ENCODE measurements around the gene PF4V1. TPM values are rescaled to one million over a fixed set of nuclear protein-coding genes. Genes with fewer than 3 reads are reported as not detected.

The PF4V1 gene
- total and polyA plus RNA-seq, 2 donors: 0.14 to 0.57 TPM

DNA sequence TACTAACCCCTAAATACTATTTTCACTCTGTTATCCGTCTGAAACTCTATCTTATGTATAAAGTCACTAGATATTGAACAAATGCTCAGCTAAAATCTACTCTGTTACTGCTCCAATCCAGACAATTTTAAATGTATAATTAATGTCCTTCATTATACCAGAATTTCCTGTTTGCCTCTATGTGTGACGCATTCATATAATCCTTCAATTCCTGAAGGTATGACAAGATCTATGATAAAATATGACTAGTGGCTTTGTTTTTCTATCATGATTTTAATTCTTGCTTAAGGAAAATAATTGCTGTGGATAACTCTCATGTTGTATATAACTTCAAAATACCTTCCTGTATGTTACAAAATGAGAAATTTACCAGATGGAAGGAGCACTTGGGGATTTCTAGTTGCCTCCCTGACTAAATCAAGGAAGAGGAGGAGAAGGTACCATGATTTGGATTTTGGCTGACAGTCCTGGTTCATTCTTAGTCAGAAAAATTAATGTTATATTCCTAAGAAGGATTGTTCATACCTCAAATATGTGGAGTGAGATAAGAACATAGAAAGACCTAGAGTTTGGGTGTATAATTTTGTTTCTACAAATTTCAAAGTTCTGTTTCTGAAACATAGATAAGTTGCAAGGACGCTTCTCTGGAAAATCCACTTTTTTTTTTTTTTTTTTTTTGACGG, 11.7 kb upstream of the PF4V1 start:
- Histone ChIP-seq H3K27me3 (ENCODE audit: control insufficient read depth in 2 of 2, insufficient read depth in 1 of 2, low read length in 1 of 2) (peaks cover 0 to 8% of the 10 kb centered on the region in 2 donors), H3K4me3 (ENCODE audit: low read length in 2 of 2) (no peak overlapping the region), H3K4me1 (ENCODE audit: control insufficient read depth in 2 of 2, insufficient read depth in 2 of 2, low read length in 2 of 2) (peaks cover 0 to 8% of the 10 kb centered on the region in 2 donors), H3K9me3 (ENCODE audit: control insufficient read depth in 2 of 2, insufficient read depth in 1 of 2, low read length in 1 of 2) (no peaks in the 10 kb centered on the region), H3K36me3 (ENCODE audit: control insufficient read depth in 2 of 2, insufficient read depth in 2 of 2, low read length in 1 of 2) (no peaks in the 10 kb centered on the region), H3K27ac (ENCODE audit: low read depth in 1 of 2, low read length in 1 of 2) (no peak overlapping the region)
- DNase-seq (ENCODE audit: low read depth in 6 of 9, low spot score in 9 of 9): no peak
- 90% methylated on average over 4 of the region's 4 CpGs for WGBS

DNA sequence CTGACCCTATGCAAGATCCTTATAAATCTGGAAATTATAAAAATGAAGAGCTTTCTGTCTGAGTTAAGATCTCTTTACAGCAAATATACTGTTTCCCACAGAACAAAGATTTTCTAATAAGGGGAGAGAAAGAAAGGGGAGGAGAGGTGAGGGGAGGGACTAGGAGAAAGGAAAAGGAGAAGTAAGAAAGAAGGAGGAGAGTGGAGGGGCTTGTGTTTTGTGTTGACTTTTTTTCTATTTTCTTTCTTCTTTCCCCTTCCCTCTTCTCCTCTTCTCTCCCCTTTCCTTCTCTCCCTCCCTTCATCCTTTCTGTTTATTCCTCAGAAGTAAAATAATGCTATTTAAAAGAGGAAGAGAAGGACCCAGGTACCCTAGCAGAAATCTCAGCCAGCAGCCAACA, 10.4 kb upstream of the PF4V1 start:
- H3K27ac ChIP-seq (ENCODE audit: low read depth in 1 of 2, low read length in 1 of 2): no peak overlapping the region
- no peak for DNase-seq (ENCODE audit: low read depth in 6 of 9, low spot score in 9 of 9)
- H3K9me3 ChIP-seq (ENCODE audit: control insufficient read depth in 2 of 2, insufficient read depth in 1 of 2, low read length in 1 of 2): no peaks in the 10 kb centered on the region
- H3K27me3 ChIP-seq (ENCODE audit: control insufficient read depth in 2 of 2, insufficient read depth in 1 of 2, low read length in 1 of 2): no peaks in the 10 kb centered on the region
- no peak overlapping the region for H3K4me3 ChIP-seq (ENCODE audit: low read length in 2 of 2)
- H3K36me3 ChIP-seq (ENCODE audit: control insufficient read depth in 2 of 2, insufficient read depth in 2 of 2, low read length in 1 of 2): no peaks in the 10 kb centered on the region
- no peaks in the 10 kb centered on the region for H3K4me1 ChIP-seq (ENCODE audit: control insufficient read depth in 2 of 2, insufficient read depth in 2 of 2, low read length in 2 of 2)

- Histone ChIP-seq H3K4me3 (ENCODE audit: low read length in 2 of 2) (no peak overlapping the region), H3K27me3 (ENCODE audit: control insufficient read depth in 2 of 2, insufficient read depth in 1 of 2, low read length in 1 of 2) (no peaks in the 10 kb centered on the region), H3K4me1 (ENCODE audit: control insufficient read depth in 2 of 2, insufficient read depth in 2 of 2, low read length in 2 of 2) (no peaks in the 10 kb centered on the region), H3K9me3 (ENCODE audit: control insufficient read depth in 2 of 2, insufficient read depth in 1 of 2, low read length in 1 of 2) (no peaks in the 10 kb centered on the region), H3K36me3 (ENCODE audit: control insufficient read depth in 2 of 2, insufficient read depth in 2 of 2, low read length in 1 of 2) (no peaks in the 10 kb centered on the region), H3K27ac (ENCODE audit: low read depth in 1 of 2, low read length in 1 of 2) (no peak overlapping the region)
- DNase-seq (ENCODE audit: low read depth in 6 of 9, low spot score in 9 of 9): no peak
Observed at GRCh38 chr4:73843369-73843768, 9.7 kb upstream of the PF4V1 start.

DNA sequence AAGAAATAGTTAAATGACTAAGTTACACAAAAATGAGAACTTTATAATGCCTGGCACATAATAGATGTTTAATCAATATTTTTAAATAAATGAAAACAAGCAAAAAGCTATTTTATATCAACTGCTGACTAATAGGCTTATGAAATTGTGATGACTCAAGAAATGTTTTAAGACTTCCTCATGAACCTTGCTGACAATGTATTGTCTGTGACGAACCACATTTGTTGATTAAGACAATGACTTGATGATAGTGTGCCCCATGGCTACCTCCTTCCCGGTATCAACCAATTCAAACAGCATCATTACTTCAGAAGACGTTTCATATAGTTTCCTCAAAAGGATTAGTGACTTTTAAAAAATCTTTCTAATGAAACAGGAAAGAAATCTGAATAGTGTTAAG, 8.8 kb upstream of the PF4V1 start:
- H3K36me3 ChIP-seq (ENCODE audit: control insufficient read depth in 2 of 2, insufficient read depth in 2 of 2, low read length in 1 of 2): no peaks in the 10 kb centered on the region
- no peaks in the 10 kb centered on the region for H3K9me3 ChIP-seq (ENCODE audit: control insufficient read depth in 2 of 2, insufficient read depth in 1 of 2, low read length in 1 of 2)
- 96% methylated on average over 3 of the region's 3 CpGs for WGBS
- H3K4me3 ChIP-seq (ENCODE audit: low read length in 2 of 2): no peak overlapping the region
- H3K27ac ChIP-seq (ENCODE audit: low read depth in 1 of 2, low read length in 1 of 2): no peak overlapping the region
- H3K4me1 ChIP-seq (ENCODE audit: control insufficient read depth in 2 of 2, insufficient read depth in 2 of 2, low read length in 2 of 2): no peaks in the 10 kb centered on the region
- DNase-seq (ENCODE audit: low read depth in 6 of 9, low spot score in 9 of 9): no peak
- H3K27me3 ChIP-seq (ENCODE audit: control insufficient read depth in 2 of 2, insufficient read depth in 1 of 2, low read length in 1 of 2): no peaks in the 10 kb centered on the region

DNA sequence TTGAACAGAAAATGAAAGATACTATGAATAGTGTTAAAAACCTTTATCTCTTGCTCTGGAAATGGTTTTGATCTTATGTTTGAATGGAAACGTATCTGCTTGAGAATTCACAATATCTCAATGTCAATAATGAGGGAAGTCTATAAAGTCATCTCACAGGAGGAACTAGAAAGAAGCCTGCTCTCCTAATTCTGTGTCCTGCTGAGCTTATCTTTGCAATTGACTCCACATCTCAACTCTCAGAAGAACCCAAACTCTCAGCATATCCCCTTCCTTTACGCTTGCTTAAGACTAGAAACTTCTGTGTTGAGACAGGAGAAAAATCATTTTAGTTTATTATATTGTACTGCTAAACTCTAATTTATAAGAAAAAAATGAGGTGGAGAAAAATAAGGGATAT, 8.3 kb upstream of the PF4V1 start:
- Histone ChIP-seq H3K4me3 (ENCODE audit: low read length in 2 of 2) (no peak overlapping the region), H3K36me3 (ENCODE audit: control insufficient read depth in 2 of 2, insufficient read depth in 2 of 2, low read length in 1 of 2) (no peaks in the 10 kb centered on the region), H3K27me3 (ENCODE audit: control insufficient read depth in 2 of 2, insufficient read depth in 1 of 2, low read length in 1 of 2) (no peaks in the 10 kb centered on the region), H3K9me3 (ENCODE audit: control insufficient read depth in 2 of 2, insufficient read depth in 1 of 2, low read length in 1 of 2) (no peaks in the 10 kb centered on the region), H3K4me1 (ENCODE audit: control insufficient read depth in 2 of 2, insufficient read depth in 2 of 2, low read length in 2 of 2) (no peaks in the 10 kb centered on the region), H3K27ac (ENCODE audit: low read depth in 1 of 2, low read length in 1 of 2) (no peak overlapping the region)
- WGBS: 96% methylated on average over 2 of the region's 2 CpGs
- no peak for DNase-seq (ENCODE audit: low read depth in 6 of 9, low spot score in 9 of 9)

DNA sequence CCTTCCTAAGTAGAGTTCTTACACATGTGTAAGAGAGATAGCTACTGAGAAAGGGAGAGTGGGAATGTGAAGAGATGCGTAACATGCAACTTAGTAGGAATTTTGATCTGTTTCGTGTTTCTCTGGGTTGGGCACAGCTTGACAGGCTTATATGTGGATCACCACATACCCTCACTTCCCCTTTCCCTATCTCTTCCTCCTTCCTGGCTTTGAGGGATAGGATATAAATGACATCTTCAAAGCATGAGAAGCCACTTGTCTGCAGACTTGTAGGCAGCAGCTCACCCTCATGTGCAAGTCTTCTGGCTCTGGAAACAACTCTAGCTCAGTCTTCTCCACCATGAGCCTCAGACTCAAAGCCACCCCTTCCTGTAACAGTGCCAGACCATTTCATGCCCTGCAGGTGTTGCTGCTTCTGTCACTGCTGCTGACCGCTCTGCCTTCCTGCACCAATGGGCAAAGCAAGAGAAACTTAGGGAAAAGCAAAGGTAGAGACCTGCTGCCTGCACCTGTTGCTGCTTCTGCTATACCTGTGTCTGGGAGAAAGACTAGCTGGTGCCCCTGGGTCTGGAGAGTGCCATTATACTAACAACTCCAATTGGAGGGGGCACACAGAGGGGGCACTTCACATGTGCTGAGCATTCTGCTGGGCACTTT, 5.4 kb upstream of the PF4V1 start:
- DNase-seq (ENCODE audit: low read depth in 6 of 9, low spot score in 9 of 9): no peak
- H3K27ac ChIP-seq (ENCODE audit: low read depth in 1 of 2, low read length in 1 of 2): no peak overlapping the region
- WGBS: 91% methylated on average over 3 of the region's 3 CpGs
- no peaks in the 10 kb centered on the region for H3K36me3 ChIP-seq (ENCODE audit: control insufficient read depth in 2 of 2, insufficient read depth in 2 of 2, low read length in 1 of 2)
- H3K27me3 ChIP-seq (ENCODE audit: control insufficient read depth in 2 of 2, insufficient read depth in 1 of 2, low read length in 1 of 2): no peaks in the 10 kb centered on the region
- H3K4me1 ChIP-seq (ENCODE audit: control insufficient read depth in 2 of 2, insufficient read depth in 2 of 2, low read length in 2 of 2): no peaks in the 10 kb centered on the region
- H3K4me3 ChIP-seq (ENCODE audit: low read length in 2 of 2): no peak overlapping the region
- H3K9me3 ChIP-seq (ENCODE audit: control insufficient read depth in 2 of 2, insufficient read depth in 1 of 2, low read length in 1 of 2): no peaks in the 10 kb centered on the region

DNA sequence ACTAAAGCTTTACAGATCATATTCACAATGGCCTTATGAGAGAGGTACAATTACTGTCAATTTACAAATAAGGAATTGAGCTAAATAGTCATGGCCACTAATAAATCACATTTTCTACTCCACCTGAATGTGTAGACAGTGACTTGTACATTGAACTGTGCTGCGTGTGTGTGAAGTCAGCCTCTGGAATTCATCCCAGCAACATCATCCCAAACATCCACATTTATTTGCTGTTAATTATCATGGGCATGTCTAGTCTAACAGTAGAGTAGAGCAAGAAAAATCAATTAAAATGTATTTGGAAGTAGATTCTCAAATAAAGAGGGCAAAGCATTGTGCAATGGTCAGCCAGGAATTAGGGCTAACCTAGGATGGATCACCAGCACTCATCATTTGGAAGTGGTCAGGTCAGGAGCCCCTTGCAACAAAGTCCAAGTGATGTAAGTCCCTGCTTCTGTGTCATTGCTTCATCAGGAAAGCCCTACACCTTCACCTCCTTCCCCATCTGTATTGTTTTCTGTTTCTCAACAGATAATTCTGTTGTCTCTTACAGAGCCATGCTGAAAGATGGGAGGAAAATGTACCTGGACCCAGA, 4.8 kb upstream of the PF4V1 start:
- no peak for DNase-seq (ENCODE audit: low read depth in 6 of 9, low spot score in 9 of 9)
- H3K9me3 ChIP-seq (ENCODE audit: control insufficient read depth in 2 of 2, insufficient read depth in 1 of 2, low read length in 1 of 2): no peaks in the 10 kb centered on the region
- H3K4me1 ChIP-seq (ENCODE audit: control insufficient read depth in 2 of 2, insufficient read depth in 2 of 2, low read length in 2 of 2): peaks cover 0 to 4% of the 10 kb centered on the region in 2 donors
- no peaks in the 10 kb centered on the region for H3K36me3 ChIP-seq (ENCODE audit: control insufficient read depth in 2 of 2, insufficient read depth in 2 of 2, low read length in 1 of 2)
- H3K27me3 ChIP-seq (ENCODE audit: control insufficient read depth in 2 of 2, insufficient read depth in 1 of 2, low read length in 1 of 2): peaks cover 0 to 4% of the 10 kb centered on the region in 2 donors
- H3K27ac ChIP-seq (ENCODE audit: low read depth in 1 of 2, low read length in 1 of 2): no peak overlapping the region
- 95% methylated on average over 1 of the region's 1 CpG for WGBS
- no peak overlapping the region for H3K4me3 ChIP-seq (ENCODE audit: low read length in 2 of 2)

DNA sequence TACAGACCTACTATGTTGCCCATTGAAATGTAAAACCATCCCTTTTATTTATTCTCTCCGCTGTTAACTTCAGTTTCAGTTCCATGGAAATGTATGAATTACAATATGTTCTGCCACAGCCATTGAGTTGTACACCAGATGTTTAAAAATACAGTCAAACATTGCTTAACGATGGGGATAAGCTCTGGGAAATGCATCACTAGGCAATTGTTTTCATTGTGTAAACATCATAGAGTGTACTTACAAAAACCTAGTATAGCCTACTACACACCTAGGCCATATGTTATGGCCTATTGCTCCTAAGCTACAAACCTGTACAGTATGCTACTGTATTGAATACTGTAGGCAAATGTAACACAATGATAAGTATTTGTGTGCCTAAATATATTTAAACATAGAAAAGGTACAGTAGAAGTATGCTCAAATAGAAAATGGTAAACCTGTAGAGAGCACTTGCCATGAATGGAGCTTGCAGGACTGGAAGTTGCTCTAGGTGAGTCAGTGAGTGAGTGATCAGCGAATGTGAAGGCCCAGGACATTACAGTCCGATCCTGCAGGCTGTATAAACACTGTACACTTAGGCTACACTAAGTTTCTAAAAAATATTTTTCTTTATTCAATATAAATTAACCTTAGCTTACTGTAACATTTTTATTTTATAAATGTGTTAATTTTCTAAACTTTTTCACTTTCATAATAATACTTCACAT, 2.7 kb upstream of the PF4V1 start:
- H3K27me3 ChIP-seq (ENCODE audit: control insufficient read depth in 2 of 2, insufficient read depth in 1 of 2, low read length in 1 of 2): peaks cover 0 to 10% of the 10 kb centered on the region in 2 donors

DNA sequence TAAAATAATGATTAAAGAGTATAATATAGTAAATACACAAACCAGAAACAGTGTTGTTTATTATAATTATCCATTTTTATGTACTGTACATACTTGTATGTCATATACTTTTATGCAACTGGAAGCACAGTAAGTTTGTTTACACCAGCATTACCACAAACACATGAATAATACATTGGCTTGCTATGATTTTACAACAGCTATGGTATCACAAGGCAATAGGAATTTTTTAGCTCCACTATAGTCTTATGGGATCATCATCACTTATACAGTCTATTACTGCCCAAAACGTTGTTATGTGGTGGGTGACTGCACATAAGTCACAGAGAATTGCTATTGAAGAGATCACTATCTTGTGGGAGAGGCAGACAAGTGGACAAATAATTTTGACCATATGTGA, 1.8 kb upstream of the PF4V1 start:
- peaks cover 0 to 10% of the 10 kb centered on the region in 2 donors for H3K27me3 ChIP-seq (ENCODE audit: control insufficient read depth in 2 of 2, insufficient read depth in 1 of 2, low read length in 1 of 2)
- WGBS: 91% methylated on average over 1 of the region's 1 CpG
- DNase-seq (ENCODE audit: low read depth in 6 of 9, low spot score in 9 of 9): no peak
- no peak overlapping the region for H3K27ac ChIP-seq (ENCODE audit: low read depth in 1 of 2, low read length in 1 of 2)
- no peaks in the 10 kb centered on the region for H3K36me3 ChIP-seq (ENCODE audit: control insufficient read depth in 2 of 2, insufficient read depth in 2 of 2, low read length in 1 of 2)
- no peaks in the 10 kb centered on the region for H3K9me3 ChIP-seq (ENCODE audit: control insufficient read depth in 2 of 2, insufficient read depth in 1 of 2, low read length in 1 of 2)
- H3K4me3 ChIP-seq (ENCODE audit: low read length in 2 of 2): no peak overlapping the region
- H3K4me1 ChIP-seq (ENCODE audit: control insufficient read depth in 2 of 2, insufficient read depth in 2 of 2, low read length in 2 of 2): peaks cover 2 to 10% of the 10 kb centered on the region in 2 donors

More for the DNA sequence above, 2.7 kb upstream of the PF4V1 start:
- no peaks in the 10 kb centered on the region for H3K36me3 ChIP-seq (ENCODE audit: control insufficient read depth in 2 of 2, insufficient read depth in 2 of 2, low read length in 1 of 2)
- no peak overlapping the region for H3K27ac ChIP-seq (ENCODE audit: low read depth in 1 of 2, low read length in 1 of 2)
- over 99% methylated on average over 4 of the region's 4 CpGs for WGBS
- H3K9me3 ChIP-seq (ENCODE audit: control insufficient read depth in 2 of 2, insufficient read depth in 1 of 2, low read length in 1 of 2): no peaks in the 10 kb centered on the region
- no peak for DNase-seq (ENCODE audit: low read depth in 6 of 9, low spot score in 9 of 9)
- H3K4me1 ChIP-seq (ENCODE audit: control insufficient read depth in 2 of 2, insufficient read depth in 2 of 2, low read length in 2 of 2): peaks cover 2 to 10% of the 10 kb centered on the region in 2 donors
- H3K4me3 ChIP-seq (ENCODE audit: low read length in 2 of 2): no peak overlapping the region
